H9 (cell line): Measurements from ENCODE around the gene MOV10L1. TPM values are rescaled to one million over a fixed set of nuclear protein-coding genes. Genes with fewer than 3 reads are reported as not detected.

Experiments used
- DNase-seq: peaks from one replicate; pipeline ENCODE4 v3.0.0-alpha.2; 2017
- H2AFZ ChIP-seq: one replicate; pipeline ENCODE4 v1.6.1; 2013; ENCODE audit warnings: mild to moderate bottlenecking, low read length, control low read depth, moderate library complexity
- H2AK5ac ChIP-seq: 2 replicates; pipeline ENCODE4 v1.6.1; 2013; ENCODE audit warnings: low read length, control low read depth, mixed read lengths; ENCODE audit not compliant: insufficient read length
- H2BK120ac ChIP-seq: one replicate; pipeline ENCODE4 v1.6.1; 2013; ENCODE audit warnings: low read depth, mild to moderate bottlenecking, low read length, control low read depth, inconsistent platforms; ENCODE audit not compliant: poor library complexity, severe bottlenecking
- H2BK12ac ChIP-seq: 2 replicates; pipeline ENCODE4 v1.6.1; 2013; ENCODE audit warnings: low read length, control low read depth, mixed read lengths, low read depth; ENCODE audit not compliant: insufficient read length
- H2BK15ac ChIP-seq: 2 replicates; pipeline ENCODE4 v1.6.1; 2013; ENCODE audit warnings: low read depth, low read length, control low read depth
- H2BK20ac ChIP-seq: one replicate; pipeline ENCODE4 v1.6.1; 2013; ENCODE audit warnings: low read depth, mild to moderate bottlenecking, low read length, control low read depth, inconsistent platforms; ENCODE audit not compliant: poor library complexity, severe bottlenecking
- H2BK5ac ChIP-seq: 2 replicates; pipeline ENCODE4 v1.6.1; 2013; ENCODE audit warnings: low read length, control low read depth, mixed read lengths; ENCODE audit not compliant: insufficient read length
- H3K14ac ChIP-seq: 2 replicates; pipeline ENCODE4 v1.6.1; 2013; ENCODE audit warnings: low read length, control low read depth; ENCODE audit not compliant: insufficient read depth
- H3K18ac ChIP-seq: 2 replicates; pipeline ENCODE4 v1.6.1; 2013; ENCODE audit warnings: low read depth, mild to moderate bottlenecking, mixed read lengths, low read length, control low read depth; ENCODE audit not compliant: insufficient read length
- H3K23ac ChIP-seq: 2 replicates; pipeline ENCODE4 v1.6.1; 2013; ENCODE audit warnings: low read length, control low read depth, mixed read lengths, low read depth; ENCODE audit not compliant: insufficient read length
- H3K23me2 ChIP-seq: 2 replicates; pipeline ENCODE4 v1.6.1; 2013; ENCODE audit warnings: low read depth, mild to moderate bottlenecking, mixed read lengths, low read length, control low read depth; ENCODE audit not compliant: insufficient read length, poor library complexity, severe bottlenecking
- H3K27ac ChIP-seq: 2 replicates; pipeline ENCODE4 v1.5.1; 2013; ENCODE audit warnings: low read length, control low read depth, mixed read lengths, low read depth; ENCODE audit not compliant: insufficient read length
- H3K27me3 ChIP-seq: 2 replicates; pipeline ENCODE4 v1.6.1; 2013; ENCODE audit warnings: low read length, control low read depth, inconsistent platforms; ENCODE audit not compliant: insufficient read depth
- H3K4ac ChIP-seq: 2 replicates; pipeline ENCODE4 v1.6.1; 2013; ENCODE audit warnings: low read depth, mild to moderate bottlenecking, control low read depth, inconsistent platforms, low read length, moderate library complexity
- H3K4me1 ChIP-seq: 2 replicates; pipeline ENCODE4 v1.6.1; 2013; ENCODE audit warnings: low read length, control low read depth, inconsistent platforms; ENCODE audit not compliant: insufficient read depth
- H3K4me2 ChIP-seq: 2 replicates; pipeline ENCODE4 v1.6.1; 2013; ENCODE audit warnings: low read length, control low read depth, mixed read lengths; ENCODE audit not compliant: insufficient read length, insufficient read depth
- H3K56ac ChIP-seq: 2 replicates; pipeline ENCODE4 v1.6.1; 2013; ENCODE audit warnings: low read depth, mild to moderate bottlenecking, mixed read lengths, low read length, control low read depth; ENCODE audit not compliant: insufficient read length
- H3K79me1 ChIP-seq: 2 replicates; pipeline ENCODE4 v1.6.1; 2013; ENCODE audit warnings: low read depth, mild to moderate bottlenecking, moderate library complexity, low read length, control low read depth, inconsistent platforms; ENCODE audit not compliant: insufficient read depth, poor library complexity, severe bottlenecking
- H3K79me2 ChIP-seq: 2 replicates; pipeline ENCODE4 v1.6.1; 2013; ENCODE audit warnings: low read length, control low read depth, inconsistent platforms; ENCODE audit not compliant: insufficient read depth
- H3K9ac ChIP-seq: 2 replicates; pipeline ENCODE4 v1.6.1; 2013; ENCODE audit warnings: low read length, control low read depth, mixed read lengths; ENCODE audit not compliant: insufficient read length; ENCODE audit errors: extremely low read depth
- H3K9me3 ChIP-seq: one replicate; pipeline ENCODE4 v1.6.1; 2013; ENCODE audit warnings: low read depth, low read length, inconsistent platforms; ENCODE audit not compliant: control insufficient read depth
- H3T11ph ChIP-seq: one replicate; pipeline ENCODE4 v1.6.1; 2013; ENCODE audit warnings: mild to moderate bottlenecking, low read length, control low read depth, inconsistent platforms
- H4K20me1 ChIP-seq: one replicate; pipeline ENCODE4 v1.6.1; 2013; ENCODE audit not compliant: control insufficient read depth, insufficient read length, insufficient read depth
- H4K5ac ChIP-seq: 2 replicates; pipeline ENCODE4 v1.6.1; 2013; ENCODE audit warnings: low read depth, mild to moderate bottlenecking, mixed read lengths, low read length, control low read depth; ENCODE audit not compliant: insufficient read length
- H4K8ac ChIP-seq: replicated peaks from 2 replicates; pipeline ENCODE4 v1.6.1; 2013; ENCODE audit warnings: low read length, control low read depth, mixed read lengths, low read depth; ENCODE audit not compliant: insufficient read length
- H4K91ac ChIP-seq: 2 replicates; pipeline ENCODE4 v1.6.1; 2013; ENCODE audit warnings: low read depth, mild to moderate bottlenecking, moderate library complexity, mixed read lengths, low read length, control low read depth; ENCODE audit not compliant: insufficient read length
- H3K27ac Mint-ChIP-seq, 3 experiments: 2 replicates in 2 of 3; 3 replicates in 1 of 3; pipeline ENCODE4 v1.8.0; 2020 to 2021; ENCODE audit warnings: mixed read lengths in 3 of 3, mild to moderate bottlenecking in 1 of 3, moderate library complexity in 1 of 3
- H3K27me3 Mint-ChIP-seq: 2 replicates; pipeline ENCODE4 v1.8.0; 2021; ENCODE audit warnings: low read depth, mild to moderate bottlenecking, moderate library complexity, mixed read lengths
- H3K36me3 Mint-ChIP-seq, 3 experiments: 2 replicates in 2 of 3; 3 replicates in 1 of 3; pipeline ENCODE4 v1.8.0; 2020 to 2021; ENCODE audit warnings: low read depth in 3 of 3, mixed read lengths in 3 of 3; ENCODE audit not compliant: insufficient read depth in 1 of 3
- H3K4me1 Mint-ChIP-seq, 2 experiments: 2 replicates each; pipeline ENCODE4 v1.8.0; 2020; ENCODE audit warnings: mixed read lengths in 2 of 2
- H3K4me3 Mint-ChIP-seq, 2 experiments: 2 replicates in 1 of 2; 3 replicates in 1 of 2; pipeline ENCODE4 v1.8.0; 2020 to 2021; ENCODE audit warnings: mild to moderate bottlenecking in 2 of 2, mixed read lengths in 2 of 2, moderate library complexity in 1 of 2
- H3K9me3 Mint-ChIP-seq, 2 experiments: 2 replicates in 1 of 2; 3 replicates in 1 of 2; pipeline ENCODE4 v1.8.0; 2020; ENCODE audit warnings: mild to moderate bottlenecking in 2 of 2, mixed read lengths in 2 of 2, moderate library complexity in 1 of 2
- CTCF ChIP-seq: fragments of 200-600 bp; sonication (generic); conservative IDR thresholded peaks from 3 replicates; pipeline ENCODE4 v1.8.0; 2021; ENCODE audit warnings: antibody characterized with exemption, mild to moderate bottlenecking
- WGBS: extraction: QIAGEN DNeasy Blood & Tissue Kit; methylation state at CpG from one replicate; pipeline ENCODE4 v1.1.7; 2013; ENCODE audit warnings: missing lambda C conversion rate, low lambda C conversion rate, mixed read lengths; ENCODE audit not compliant: insufficient read length; ENCODE audit errors: extremely low coverage; 5-methylcytosine and 5-hydroxymethylcytosine counted together
- total RNA-seq: library from RNA; stranded (reverse); gene quantifications from 2 replicates; pipeline ENCODE4 v1.2.1, GENCODE V29; 2021

MOV10L1 gene
- total RNA-seq, 1 experiment from 2014 or later: not detected

GRCh38 chr22:50194037-50194805, 104.4 kb downstream of the MOV10L1 start:
- no peak overlapping the region for H2BK5ac ChIP-seq
- H3K27ac ChIP-seq: no peak overlapping the region
- no peak overlapping the region for H2BK120ac ChIP-seq
- H2AK5ac ChIP-seq: no peak overlapping the region
- no peak overlapping the region for H3K4ac ChIP-seq
- H3K56ac ChIP-seq: no peak overlapping the region
- H2AFZ ChIP-seq: no peak overlapping the region
- DNase-seq: no peak
- no peak overlapping the region for H2BK15ac ChIP-seq
- H3K79me1 ChIP-seq: no peaks in the 10 kb centered on the region
- H3K9me3 ChIP-seq: no peaks in the 10 kb centered on the region
- no peak overlapping the region for H2BK12ac ChIP-seq
- no peak overlapping the region for H4K8ac ChIP-seq
- peaks cover 4 to 21% (median 12%) of the 10 kb centered on the region in 3 experiments for H3K36me3 Mint-ChIP-seq
- no peak overlapping the region for H3K9ac ChIP-seq
- H3K23me2 ChIP-seq: no peaks in the 10 kb centered on the region
- H3T11ph ChIP-seq: no peak overlapping the region
- H3K4me3 Mint-ChIP-seq: no peak overlapping the region
- H3K4me2 ChIP-seq: no peak overlapping the region
- H4K5ac ChIP-seq: no peak overlapping the region
- no peaks in the 10 kb centered on the region for H4K20me1 ChIP-seq
- H3K23ac ChIP-seq: no peak overlapping the region
- H3K79me2 ChIP-seq: no peaks in the 10 kb centered on the region; the same call in 1 of the 2 replicates
- WGBS: no CpG with 5 or more reads among the region's 44 CpGs
- TF ChIP-seq CTCF: no peak
- no peaks in the 10 kb centered on the region for H3K4me1 ChIP-seq
- H2BK20ac ChIP-seq: no peak overlapping the region
- H3K14ac ChIP-seq: no peak overlapping the region; the same call in 1 of the 2 replicates
- no peak overlapping the region for H4K91ac ChIP-seq
- no peaks in the 10 kb centered on the region for H3K9me3 Mint-ChIP-seq
- H3K27me3 Mint-ChIP-seq: no peaks in the 10 kb centered on the region
- no peak overlapping the region for H3K27ac Mint-ChIP-seq
- H3K18ac ChIP-seq: no peak overlapping the region
- H3K27me3 ChIP-seq: no peaks in the 10 kb centered on the region
- H3K4me1 Mint-ChIP-seq: peaks cover 4 to 16% of the 10 kb centered on the region in 2 experiments; a peak in 3 of 4 replicates
